GM12865 (cell line): ENCODE data around the gene NF2.

ENCODE experiments used
- DNase-seq: peaks from one replicate; pipeline ENCODE4 v3.0.0; 2010; ENCODE audit warnings: low read depth
- H3K4me3 ChIP-seq: 2 replicates; pipeline ENCODE4 v1.5.1; 2011; ENCODE audit warnings: mild to moderate bottlenecking, low read depth, low read length, control low read depth
- TF ChIP-seq, protein P1 (sequence below): IDR thresholded peaks from 2 replicates; pipeline ENCODE4 v1.5.1; 2011; ENCODE audit warnings: low read length, control low read depth, low read depth, inconsistent platforms; ENCODE audit not compliant: insufficient read depth; ENCODE audit errors: missing control alignments

The NF2 gene

DNA sequence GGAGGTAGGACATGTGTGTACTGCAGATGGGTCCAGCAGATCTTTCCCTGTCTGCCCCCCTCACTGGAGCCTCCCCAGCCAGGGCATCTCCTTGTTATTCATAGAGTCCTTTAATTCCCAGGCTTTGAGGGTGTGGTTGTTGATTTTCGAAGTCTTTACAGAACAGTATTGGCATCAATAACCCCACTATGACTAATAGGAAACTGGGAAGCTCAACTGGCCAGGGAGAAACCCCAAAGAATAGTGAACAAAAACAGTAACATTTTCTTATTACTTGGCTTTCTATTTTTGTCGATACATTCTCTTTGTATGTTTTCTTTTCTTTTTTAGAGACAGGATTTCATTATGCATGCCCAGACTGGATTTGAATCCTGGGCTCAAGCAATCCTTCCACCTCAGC, 57.9 kb downstream of the NF2 start:
- TF ChIP-seq, protein P1, sequence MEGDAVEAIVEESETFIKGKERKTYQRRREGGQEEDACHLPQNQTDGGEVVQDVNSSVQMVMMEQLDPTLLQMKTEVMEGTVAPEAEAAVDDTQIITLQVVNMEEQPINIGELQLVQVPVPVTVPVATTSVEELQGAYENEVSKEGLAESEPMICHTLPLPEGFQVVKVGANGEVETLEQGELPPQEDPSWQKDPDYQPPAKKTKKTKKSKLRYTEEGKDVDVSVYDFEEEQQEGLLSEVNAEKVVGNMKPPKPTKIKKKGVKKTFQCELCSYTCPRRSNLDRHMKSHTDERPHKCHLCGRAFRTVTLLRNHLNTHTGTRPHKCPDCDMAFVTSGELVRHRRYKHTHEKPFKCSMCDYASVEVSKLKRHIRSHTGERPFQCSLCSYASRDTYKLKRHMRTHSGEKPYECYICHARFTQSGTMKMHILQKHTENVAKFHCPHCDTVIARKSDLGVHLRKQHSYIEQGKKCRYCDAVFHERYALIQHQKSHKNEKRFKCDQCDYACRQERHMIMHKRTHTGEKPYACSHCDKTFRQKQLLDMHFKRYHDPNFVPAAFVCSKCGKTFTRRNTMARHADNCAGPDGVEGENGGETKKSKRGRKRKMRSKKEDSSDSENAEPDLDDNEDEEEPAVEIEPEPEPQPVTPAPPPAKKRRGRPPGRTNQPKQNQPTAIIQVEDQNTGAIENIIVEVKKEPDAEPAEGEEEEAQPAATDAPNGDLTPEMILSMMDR: no peak
- no peak for DNase-seq
- no peak overlapping the region for H3K4me3 ChIP-seq

DNA sequence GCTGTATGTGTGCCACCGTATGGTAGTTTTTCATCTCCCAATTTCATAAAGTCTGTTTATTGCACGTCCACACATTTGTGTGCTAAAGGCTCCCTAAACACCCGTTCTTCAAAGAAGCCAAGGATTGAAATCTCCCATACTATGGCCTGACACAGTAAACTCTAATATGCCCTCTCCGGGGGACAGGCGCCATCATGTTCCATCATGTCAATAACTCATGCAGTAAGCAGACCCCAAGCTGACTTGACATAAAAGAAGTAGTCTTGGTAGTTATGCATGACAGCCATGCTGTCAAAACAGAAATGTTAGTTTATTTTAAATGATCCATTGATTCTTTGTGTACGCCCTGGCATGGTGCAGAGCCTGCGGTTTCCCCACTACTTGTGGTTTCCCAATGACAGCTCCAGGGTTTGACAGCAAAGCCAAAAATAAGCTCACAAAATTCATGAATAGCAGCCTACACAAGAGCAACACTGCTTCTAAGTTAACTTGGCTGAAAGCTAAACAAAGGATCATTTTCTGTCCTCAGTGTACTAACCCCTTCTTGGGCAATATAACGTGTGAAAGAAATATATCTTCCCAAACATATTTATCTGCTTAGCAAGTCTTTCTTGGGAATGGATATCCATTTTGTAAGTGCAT, 59.9 kb downstream of the NF2 start:
- no peak overlapping the region for H3K4me3 ChIP-seq
- TF ChIP-seq, protein P1: no peak
- no peak for DNase-seq

DNA sequence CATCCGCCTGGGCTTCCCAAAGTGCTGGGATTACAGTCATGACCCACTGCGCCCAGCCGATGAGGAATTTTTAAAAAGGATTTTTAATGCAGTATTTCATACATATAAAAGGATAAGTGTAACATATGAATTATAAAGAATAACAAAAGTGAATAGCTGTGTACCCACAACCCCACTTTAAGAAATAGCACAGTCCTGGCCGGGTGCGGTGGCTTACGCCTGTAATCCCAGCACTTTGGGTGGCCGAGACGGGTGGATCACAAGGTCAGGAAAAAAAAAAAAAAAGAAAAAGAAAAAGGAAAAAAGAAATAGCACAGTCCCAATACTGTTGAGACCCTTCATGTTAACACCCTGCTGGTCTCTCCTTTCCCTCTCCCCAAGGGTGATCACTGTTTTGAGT, 62.1 kb downstream of the NF2 start:
- no peak for DNase-seq
- no peak overlapping the region for H3K4me3 ChIP-seq
- TF ChIP-seq, protein P1: no peak

DNA sequence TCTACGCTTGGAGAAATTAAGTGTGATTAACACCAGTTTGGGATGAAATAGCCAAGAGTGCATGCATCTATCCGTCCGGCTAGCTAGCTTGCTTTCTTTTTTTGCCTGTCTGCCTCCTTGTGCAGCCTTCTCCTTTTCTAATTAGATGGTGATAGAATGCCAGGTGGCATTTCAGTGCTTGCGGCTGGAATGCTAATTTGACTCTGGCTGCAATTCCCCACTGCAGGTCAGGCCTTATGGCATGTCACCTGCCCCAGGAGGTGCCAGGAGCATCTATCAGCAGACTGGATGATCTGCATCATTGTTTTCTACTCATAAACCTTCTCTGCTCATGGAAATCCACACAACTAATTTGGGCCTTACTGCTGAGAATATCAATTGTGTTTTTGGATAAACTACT, 65.2 kb downstream of the NF2 start:
- H3K4me3 ChIP-seq: no peak overlapping the region
- TF ChIP-seq, protein P1: no peak
- no peak for DNase-seq

DNA sequence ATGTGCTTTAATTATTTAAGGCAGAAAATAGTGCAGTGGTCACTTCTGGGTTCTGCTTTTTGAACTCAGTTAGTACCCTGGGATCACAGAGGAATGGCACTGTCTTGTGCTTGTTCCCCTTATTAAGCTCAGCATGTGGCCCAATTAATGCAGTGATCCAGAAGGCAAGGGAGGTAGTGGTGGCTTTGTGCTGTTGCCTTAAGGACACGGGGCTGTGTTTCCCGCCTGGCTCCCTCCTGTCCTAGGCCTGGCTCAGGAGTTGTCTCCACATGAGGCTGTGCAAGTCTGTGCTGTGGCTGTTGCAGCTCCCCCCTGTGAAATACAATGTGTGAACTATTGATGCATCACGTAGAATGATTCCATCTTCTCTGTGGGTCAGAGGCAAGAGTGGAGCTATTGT, 67.2 kb downstream of the NF2 start:
- no peak overlapping the region for H3K4me3 ChIP-seq
- TF ChIP-seq, protein P1: no peak
- DNase-seq: no peak

DNA sequence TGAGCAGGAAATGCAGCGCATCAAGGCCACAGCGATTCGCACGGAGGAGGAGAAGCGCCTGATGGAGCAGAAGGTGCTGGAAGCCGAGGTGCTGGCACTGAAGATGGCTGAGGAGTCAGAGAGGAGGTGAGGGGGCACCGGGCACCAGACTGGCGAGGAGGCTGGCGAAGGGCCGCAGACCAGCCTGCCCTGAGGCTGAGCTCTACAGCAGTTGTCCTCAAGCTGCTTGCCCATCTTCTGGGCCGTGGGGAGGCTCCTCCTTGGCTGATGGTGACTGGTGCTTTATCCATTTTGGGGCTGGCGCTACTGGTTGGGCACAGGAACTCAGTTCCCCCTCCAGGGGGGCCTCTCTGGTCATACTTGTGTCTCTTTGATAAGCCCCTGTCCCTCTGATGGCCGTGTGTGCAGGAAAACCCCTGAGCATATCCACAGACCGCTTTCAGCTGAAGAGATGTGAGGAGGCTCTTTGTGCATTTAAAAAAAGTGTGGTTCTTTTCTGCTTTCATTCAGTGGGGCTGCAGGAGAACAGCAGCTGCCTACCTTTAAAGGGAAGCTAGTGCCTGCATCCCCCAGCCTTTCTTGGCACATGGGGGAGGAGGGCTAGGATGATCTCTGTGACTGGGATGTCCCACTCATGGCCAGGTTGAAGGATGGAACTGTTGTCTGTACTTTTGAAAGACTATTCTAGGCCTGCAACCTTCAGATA, 70.1 kb downstream of the NF2 start:
- TF ChIP-seq, protein P1: no peak
- no peak for DNase-seq
- H3K4me3 ChIP-seq: no peak overlapping the region
